ENCODE data around the gene IGSF6.

GRCh38 chr16:21610006-21610544, 42.3 kb downstream of the IGSF6 start:
- TF ChIP-seq CTCF (IDR thresholded peaks at IDR 0.05) (no peak), POLR2A (IDR thresholded peaks at IDR 0.05) (no peak)

Measured in Peyer's patch (tissue), 4 donors.